H1 (cell line): ENCODE measurements around the gene HRCT1. TPM values are rescaled to one million over a fixed set of nuclear protein-coding genes. Genes with fewer than 3 reads are reported as not detected.

Experiments used
- CTCF ChIA-PET: fragments of 300-600 bp; sonication (Branson Sonifier 250); formaldehyde crosslinking; loops from one replicate; lab custom pipeline; 2021; ENCODE audit not compliant: partially characterized antibody; lab: Charles Lee
- POLR2A ChIA-PET: fragments of 300-600 bp; sonication (Branson Sonifier 250); formaldehyde crosslinking; loops from one replicate; lab custom pipeline; 2021; ENCODE audit warnings: inconsistent platforms; ENCODE audit not compliant: partially characterized antibody; lab: Charles Lee
- DNase-seq, 2 experiments: peaks; one replicate each; pipeline versions ENCODE4 v3.0.0 to v3.0.0-alpha.2; 2010 to 2022; ENCODE audit warnings: low spot score in 2 of 2, low read depth in 1 of 2, mixed read lengths in 1 of 2
- FAIRE-seq: peaks from 2 replicates; lab custom pipeline; 2011; peaks lifted over from hg19 to GRCh38; lab: Jason Lieb, UNC
- H2AFZ ChIP-seq: 2 replicates; pipeline ENCODE4 v1.8.1; 2012; ENCODE audit warnings: low read length, inconsistent platforms
- H2AK5ac ChIP-seq: 2 replicates; pipeline ENCODE4 v1.6.1; 2013; ENCODE audit warnings: low read depth, low read length
- H2BK120ac ChIP-seq: replicated peaks from 2 replicates; pipeline ENCODE3; 2013; ENCODE audit warnings: low read depth, low read length, inconsistent platforms
- H2BK12ac ChIP-seq: 2 replicates; pipeline ENCODE4 v1.6.1; 2013; ENCODE audit warnings: low read depth, low read length
- H2BK15ac ChIP-seq: 2 replicates; pipeline ENCODE4 v1.6.1; 2013; ENCODE audit warnings: low read length
- H2BK20ac ChIP-seq: 2 replicates; pipeline ENCODE4 v1.6.1; 2013; ENCODE audit warnings: low read length
- H2BK5ac ChIP-seq: 2 replicates; pipeline ENCODE4 v1.6.1; 2013; ENCODE audit warnings: low read depth, low read length
- H3K14ac ChIP-seq: 2 replicates; pipeline ENCODE4 v1.6.1; 2013; ENCODE audit warnings: inconsistent platforms; ENCODE audit not compliant: insufficient read length
- H3K18ac ChIP-seq: 2 replicates; pipeline ENCODE4 v1.6.1; 2013; ENCODE audit warnings: low read length; ENCODE audit errors: extremely low read depth
- H3K23ac ChIP-seq: 2 replicates; pipeline ENCODE4 v1.6.1; 2013; ENCODE audit warnings: inconsistent platforms; ENCODE audit not compliant: insufficient read length
- H3K23me2 ChIP-seq: 2 replicates; pipeline ENCODE4 v1.6.1; 2013; ENCODE audit warnings: low read depth, low read length
- H3K27ac ChIP-seq: 2 replicates; pipeline ENCODE4 v1.6.1; 2011; ENCODE audit warnings: low read depth, low read length, inconsistent platforms
- H3K27me3 ChIP-seq, 4 experiments: replicated peaks in 1 of 4; 1 replicate in 1 of 4; 2 replicates in 3 of 4; pipeline versions ENCODE4 v1.6.1 to v1.8.1; 2011 to 2013; ENCODE audit warnings: low read length in 3 of 4, mild to moderate bottlenecking in 3 of 4, inconsistent platforms in 2 of 4, mixed read lengths in 2 of 4, moderate library complexity in 1 of 4; ENCODE audit not compliant: control insufficient read depth in 3 of 4, insufficient read depth in 3 of 4; ENCODE audit errors: extremely low read depth in 1 of 4
- H3K36me3 ChIP-seq, 4 experiments: 2 replicates each; pipeline versions ENCODE4 v1.6.1 to v1.8.1; 2011 to 2013; ENCODE audit warnings: mild to moderate bottlenecking in 4 of 4, low read length in 3 of 4, moderate library complexity in 2 of 4, control low read depth in 1 of 4, inconsistent platforms in 1 of 4; ENCODE audit not compliant: insufficient read depth in 4 of 4, control insufficient read depth in 2 of 4
- H3K4ac ChIP-seq: replicated peaks from 2 replicates; pipeline ENCODE3; 2013; ENCODE audit warnings: low read length, low read depth, mixed read lengths, inconsistent platforms; ENCODE audit not compliant: insufficient read length
- H3K4me1 ChIP-seq, 4 experiments: replicated peaks in 1 of 4; 1 replicate in 1 of 4; 2 replicates in 3 of 4; pipeline versions ENCODE4 v1.6.1 to v1.8.1; 2011 to 2013; ENCODE audit warnings: low read length in 3 of 4, inconsistent platforms in 2 of 4, mixed read lengths in 1 of 4; ENCODE audit not compliant: insufficient read depth in 4 of 4, control insufficient read depth in 3 of 4
- H3K4me2 ChIP-seq, 2 experiments: 2 replicates each; pipeline versions ENCODE4 v1.6.1 to v1.8.1; 2011 to 2013; ENCODE audit warnings: low read depth in 2 of 2, low read length in 2 of 2, control low read depth in 1 of 2, inconsistent platforms in 1 of 2, mild to moderate bottlenecking in 1 of 2; ENCODE audit not compliant: insufficient read depth in 1 of 2
- H3K4me3 ChIP-seq, 4 experiments: fragments of 200-600, 300-600 bp in 1 of 4; sonication (generic), shearing (Covaris generic), sonication (Bioruptor Twin) in 1 of 4; 2 replicates each; pipeline versions ENCODE4 v1.5.1 to v1.8.1; 2011 to 2016; ENCODE audit warnings: low read length in 4 of 4, low read depth in 3 of 4, control low read depth in 2 of 4, inconsistent platforms in 2 of 4, mild to moderate bottlenecking in 2 of 4, mixed read lengths in 1 of 4, moderate library complexity in 1 of 4; ENCODE audit not compliant: insufficient read depth in 2 of 4; ENCODE audit errors: extremely low read depth in 1 of 4
- H3K56ac ChIP-seq: replicated peaks from 2 replicates; pipeline ENCODE3; 2013; ENCODE audit warnings: low read depth, mild to moderate bottlenecking, mixed read lengths, low read length, inconsistent platforms; ENCODE audit not compliant: insufficient read length
- H3K79me1 ChIP-seq: 2 replicates; pipeline ENCODE4 v1.6.1; 2013; ENCODE audit warnings: low read depth, low read length, control low read depth
- H3K79me2 ChIP-seq, 2 experiments: 2 replicates each; pipeline versions ENCODE4 v1.6.1 to v1.8.1; 2012 to 2013; ENCODE audit warnings: low read length in 2 of 2, mild to moderate bottlenecking in 2 of 2, inconsistent platforms in 1 of 2; ENCODE audit not compliant: insufficient read depth in 2 of 2, control insufficient read depth in 1 of 2
- H3K9ac ChIP-seq, 4 experiments: replicated peaks in 1 of 4; 1 replicate in 1 of 4; 2 replicates in 3 of 4; pipeline versions ENCODE4 v1.6.1 to v1.8.1; 2011 to 2013; ENCODE audit warnings: low read depth in 3 of 4, low read length in 3 of 4, control low read depth in 2 of 4, mild to moderate bottlenecking in 2 of 4, moderate library complexity in 2 of 4, inconsistent platforms in 1 of 4; ENCODE audit errors: extremely low read depth in 1 of 4
- H3K9me3 ChIP-seq, 2 experiments: 2 replicates each; pipeline versions ENCODE4 v1.6.1 to v1.8.1; 2012 to 2013; ENCODE audit warnings: mild to moderate bottlenecking in 2 of 2, moderate library complexity in 2 of 2, control low read depth in 1 of 2, inconsistent platforms in 1 of 2, low read depth in 1 of 2, low read length in 1 of 2, mixed read lengths in 1 of 2; ENCODE audit not compliant: insufficient read depth in 2 of 2
- H4K20me1 ChIP-seq, 2 experiments: replicated peaks in 1 of 2; 2 replicates each; pipeline versions ENCODE3 to v1.8.1; 2011 to 2013; ENCODE audit warnings: inconsistent platforms in 2 of 2, low read length in 2 of 2, mild to moderate bottlenecking in 1 of 2; ENCODE audit not compliant: insufficient read depth in 2 of 2, control insufficient read depth in 1 of 2
- H4K5ac ChIP-seq: 2 replicates; pipeline ENCODE4 v1.6.1; 2013; ENCODE audit warnings: low read length, low read depth, mixed read lengths, inconsistent platforms; ENCODE audit not compliant: insufficient read length
- H4K8ac ChIP-seq: 2 replicates; pipeline ENCODE4 v1.8.0; 2013; ENCODE audit warnings: mild to moderate bottlenecking, moderate library complexity, low read length, inconsistent platforms; ENCODE audit not compliant: insufficient read depth; ENCODE audit errors: extremely low read depth
- H4K91ac ChIP-seq: replicated peaks from 2 replicates; pipeline ENCODE3; 2013; ENCODE audit warnings: low read length, mixed read lengths, inconsistent platforms; ENCODE audit not compliant: insufficient read length
- ASH2L ChIP-seq: fragments of 200-600, 300-600 bp; sonication (generic); IDR thresholded peaks from one replicate; pipeline ENCODE4 v1.7.1; 2017; ENCODE audit warnings: low read length
- BCL11A ChIP-seq, 2 experiments: IDR thresholded peaks; one replicate each; pipeline ENCODE4 v1.6.1; 2011; ENCODE audit warnings: low read depth in 2 of 2, low read length in 2 of 2, mild to moderate bottlenecking in 2 of 2
- BRCA1 ChIP-seq: IDR thresholded peaks from 2 replicates; pipeline ENCODE4 v1.6.1; 2012; ENCODE audit warnings: low read depth, low read length, improper control_type of control experiment
- CEBPB ChIP-seq: IDR thresholded peaks from 2 replicates; pipeline ENCODE4 v1.6.1; 2012; ENCODE audit warnings: low read depth, low read length
- EGR1 ChIP-seq: IDR thresholded peaks from 2 replicates; pipeline ENCODE4 v1.6.1; 2011; ENCODE audit warnings: low read depth, low read length, borderline replicate concordance
- FOSL1 ChIP-seq: IDR thresholded peaks from 2 replicates; pipeline ENCODE4 v1.6.1; 2011; ENCODE audit warnings: mild to moderate bottlenecking, low read depth, low read length, moderate library complexity; ENCODE audit not compliant: insufficient read depth
- KDM4A ChIP-seq: IDR thresholded peaks from one replicate; pipeline ENCODE4 v1.7.1; 2012; ENCODE audit warnings: low read depth, mild to moderate bottlenecking, moderate library complexity, low read length, inconsistent platforms; ENCODE audit not compliant: severe bottlenecking
- POU5F1 ChIP-seq: IDR thresholded peaks from 2 replicates; pipeline ENCODE4 v1.6.1; 2011; ENCODE audit warnings: low read depth, mild to moderate bottlenecking, low read length, moderate library complexity
- RAD21 ChIP-seq, 2 experiments: IDR thresholded peaks in 1 of 2; conservative IDR thresholded peaks in 1 of 2; 2 replicates each; pipeline ENCODE4 v1.6.1; 2011; ENCODE audit warnings: low read depth in 2 of 2, low read length in 2 of 2, improper control_type of control experiment in 1 of 2, inconsistent platforms in 1 of 2, mild to moderate bottlenecking in 1 of 2, moderate library complexity in 1 of 2
- SP2 ChIP-seq: IDR thresholded peaks from 2 replicates; pipeline ENCODE4 v1.6.1; 2012; ENCODE audit warnings: mild to moderate bottlenecking, low read length, inconsistent platforms
- ZNF274 ChIP-seq: IDR thresholded peaks from 2 replicates; pipeline ENCODE4 v1.7.0; 2012; ENCODE audit warnings: low read length, borderline replicate concordance; ENCODE audit errors: extremely low read depth
- WGBS, 2 experiments: shearing (Covaris generic) in 1 of 2; methylation state at CpG; one replicate each; pipeline versions ENCODE4 v1.1.6 to v1.1.7; 2013 to 2015; ENCODE audit warnings: low lambda C conversion rate in 2 of 2, mixed read lengths in 2 of 2, inconsistent platforms in 1 of 2, low coverage in 1 of 2, missing lambda C conversion rate in 1 of 2; ENCODE audit not compliant: insufficient replicate concordance in 2 of 2, insufficient coverage in 1 of 2, insufficient read length in 1 of 2; ENCODE audit errors: extremely low coverage in 1 of 2, missing lambda C conversion rate in 1 of 2; 5-methylcytosine and 5-hydroxymethylcytosine counted together
- polyA plus RNA-seq, 7 experiments: library from polyadenylated mRNA; depleted of rRNA in 3 of 7; stranded (reverse) in 5 of 7; unstranded in 2 of 7; fragments of >200 nt in 5 of 7; fragments of 200-250 nt in 2 of 7; gene quantifications; 1 replicate in 5 of 7; 2 replicates in 1 of 7; 4 replicates in 1 of 7; pipeline versions ENCODE4 v1.2.1 to v1.2.3, GENCODE V29; 2011 to 2013; ENCODE audit warnings: missing spikeins in 2 of 7, mixed read lengths in 2 of 7
- total RNA-seq: library from RNA; stranded (reverse); fragmentation: NEBNext Ultra II Directional; extraction: Animal tissue kit (Norgen Biotek cat#: 25700); gene quantifications from 2 replicates; pipeline ENCODE4 v1.2.1, GENCODE V29; 2021
- TF ChIP-seq, protein P1 (sequence below): IDR thresholded peaks from 2 replicates; pipeline ENCODE4 v1.6.1; 2011; ENCODE audit warnings: low read length, improper control_type of control experiment
- TF ChIP-seq, protein P2 (sequence below): IDR thresholded peaks from 2 replicates; pipeline ENCODE4 v1.6.1; 2011; ENCODE audit warnings: low read depth, mild to moderate bottlenecking, low read length; ENCODE audit not compliant: insufficient read depth

HRCT1 gene
- total and polyA plus RNA-seq, 2 of the 8 experiments (the other 6 are each of a cell fraction or from before 2014, with no cell fraction given), result not detected

DNA sequence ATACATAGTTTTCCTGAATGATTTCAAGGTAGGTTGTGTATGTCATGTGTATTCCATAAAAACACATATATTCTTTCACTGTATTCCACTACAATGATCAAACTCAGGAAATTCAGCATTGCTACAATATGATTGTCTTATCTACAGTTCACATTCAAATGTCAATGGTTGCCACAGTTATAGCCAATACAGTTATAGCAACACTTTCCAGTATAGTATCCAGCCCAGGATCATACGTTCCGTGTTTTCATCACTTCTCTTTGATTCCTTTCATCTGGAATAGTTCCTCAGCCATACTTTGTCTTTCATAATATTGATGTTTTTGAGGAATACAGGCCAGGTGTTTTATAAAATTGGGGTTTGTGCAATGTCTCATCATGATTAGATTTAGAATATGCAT is 42.4 kb downstream of the HRCT1 start:
- no peak overlapping the region for H2BK5ac ChIP-seq
- H4K8ac ChIP-seq, result no peak overlapping the region
- CTCF ChIA-PET, result interaction anchor here (0.7 to 1.7 kb wide), 5 partner anchors 11 to 158 kb away, joined by 3 to 5 read pairs (median 4); no protein-coding TSS in a partner anchor
- peaks cover 0 to 5% of the 10 kb centered on the region in 2 experiments; a peak in 1 of 4 replicates for H3K9me3 ChIP-seq
- peaks cover 5 to 18% (median 13%) of the 10 kb centered on the region in 4 experiments for H3K27me3 ChIP-seq
- H3K79me2 ChIP-seq, result no peaks in the 10 kb centered on the region
- no peak overlapping the region for H2AK5ac ChIP-seq
- no peak overlapping the region for H3K4me2 ChIP-seq
- H3K56ac ChIP-seq, result no peak overlapping the region
- H3K4ac ChIP-seq, result no peak overlapping the region
- H2BK12ac ChIP-seq, result no peak overlapping the region
- no peaks in the 10 kb centered on the region for H4K20me1 ChIP-seq
- WGBS, 2 experiments, result 95% methylated on average over 2 of the region's 2 CpGs; no CpG with 5 or more reads in 1 of the 2 experiments
- H4K5ac ChIP-seq, result no peak overlapping the region
- H3K4me1 ChIP-seq, result peaks cover 0 to 5% (median under 1%) of the 10 kb centered on the region in 4 experiments; a peak in 2 of 7 replicates
- no peak overlapping the region for H2BK120ac ChIP-seq
- H2BK15ac ChIP-seq, result no peak overlapping the region
- no peak overlapping the region for H2BK20ac ChIP-seq
- FAIRE-seq, result no peak
- no peak overlapping the region for H3K14ac ChIP-seq
- H3K27ac ChIP-seq, result no peak overlapping the region
- H3K4me3 ChIP-seq, result no peak overlapping the region
- H3K36me3 ChIP-seq, result no peaks in the 10 kb centered on the region
- DNase-seq, result no peak
- no peaks in the 10 kb centered on the region for H3K23me2 ChIP-seq
- no peak overlapping the region for H3K18ac ChIP-seq
- H3K23ac ChIP-seq, result no peak overlapping the region
- H2AFZ ChIP-seq, result no peak overlapping the region
- no peaks in the 10 kb centered on the region for H3K79me1 ChIP-seq
- POLR2A ChIA-PET, result no interaction called here
- no peak overlapping the region for H4K91ac ChIP-seq
- H3K9ac ChIP-seq, result no peak overlapping the region
- TF ChIP-seq SP2 (no peak), FOSL1 (no peak), KDM4A (no peak), BRCA1 (no peak), EGR1 (no peak), POU5F1 (no peak), RAD21 (IDR thresholded peaks at IDR 0.05 in 1 of 2, conservative IDR thresholded peaks at IDR 0.05 in 1 of 2; ENCODE audit: low read depth in 2 of 2, low read length in 2 of 2) (no peak), ASH2L (no peak), BCL11A (IDR thresholded peaks at IDR 0.05; ENCODE audit: low read depth in 2 of 2, low read length in 2 of 2) (no peak), ZNF274 (no peak), CEBPB (no peak)
- TF ChIP-seq, protein P1, sequence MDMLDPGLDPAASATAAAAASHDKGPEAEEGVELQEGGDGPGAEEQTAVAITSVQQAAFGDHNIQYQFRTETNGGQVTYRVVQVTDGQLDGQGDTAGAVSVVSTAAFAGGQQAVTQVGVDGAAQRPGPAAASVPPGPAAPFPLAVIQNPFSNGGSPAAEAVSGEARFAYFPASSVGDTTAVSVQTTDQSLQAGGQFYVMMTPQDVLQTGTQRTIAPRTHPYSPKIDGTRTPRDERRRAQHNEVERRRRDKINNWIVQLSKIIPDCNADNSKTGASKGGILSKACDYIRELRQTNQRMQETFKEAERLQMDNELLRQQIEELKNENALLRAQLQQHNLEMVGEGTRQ, result no peak
- TF ChIP-seq, protein P2, sequence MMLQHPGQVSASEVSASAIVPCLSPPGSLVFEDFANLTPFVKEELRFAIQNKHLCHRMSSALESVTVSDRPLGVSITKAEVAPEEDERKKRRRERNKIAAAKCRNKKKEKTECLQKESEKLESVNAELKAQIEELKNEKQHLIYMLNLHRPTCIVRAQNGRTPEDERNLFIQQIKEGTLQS, result no peak
